ENCODE results near the gene GFOD1. TPM values are rescaled to one million over a fixed set of nuclear protein-coding genes. Genes with fewer than 3 reads are reported as not detected.

GFOD1 gene, protein sequence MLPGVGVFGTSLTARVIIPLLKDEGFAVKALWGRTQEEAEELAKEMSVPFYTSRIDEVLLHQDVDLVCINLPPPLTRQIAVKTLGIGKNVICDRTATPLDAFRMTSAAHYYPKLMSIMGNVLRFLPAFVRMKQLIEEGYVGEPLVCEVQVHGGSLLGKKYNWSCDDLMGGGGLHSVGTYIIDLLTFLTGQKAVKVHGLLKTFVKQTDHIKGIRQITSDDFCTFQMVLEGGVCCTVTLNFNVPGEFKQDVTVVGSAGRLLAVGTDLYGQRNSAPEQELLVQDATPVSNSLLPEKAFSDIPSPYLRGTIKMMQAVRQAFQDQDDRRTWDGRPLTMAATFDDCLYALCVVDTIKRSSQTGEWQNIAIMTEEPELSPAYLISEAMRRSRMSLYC
- polyA plus RNA-seq (ENCODE audit: insufficient read length in 10 of 10): 1 to 10 TPM; 2.1 to 7.5 (median 3.5) TPM
- long read RNA-seq, donor 1, full-length matches to known transcripts: 1 of 1 reads
- long read RNA-seq, donor 1, partial matches to known transcripts: 0 of 1 reads
- long read RNA-seq, donor 1, other reads (novel, unspliced or antisense): 0 of 1 reads
- long read RNA-seq, donor 2: 0 reads
- long read RNA-seq, donor 3: 0 reads
- long read RNA-seq, donor 4: 0 reads
- long read RNA-seq, donor 5, full-length matches to known transcripts: 3 of 3 reads
- long read RNA-seq, donor 5, partial matches to known transcripts: 0 of 3 reads
- long read RNA-seq, donor 5, other reads (novel, unspliced or antisense): 0 of 3 reads
- long read RNA-seq, donor 6, full-length matches to known transcripts: 1 of 16 reads
- long read RNA-seq, donor 6, partial matches to known transcripts: 15 of 16 reads
- long read RNA-seq, donor 6, other reads (novel, unspliced or antisense): 0 of 16 reads
- long read RNA-seq, donor 7, full-length matches to known transcripts: 2 of 2 reads
- long read RNA-seq, donor 7, partial matches to known transcripts: 0 of 2 reads
- long read RNA-seq, donor 7, other reads (novel, unspliced or antisense): 0 of 2 reads
- long read RNA-seq, donor 8, full-length matches to known transcripts: 2 of 2 reads
- long read RNA-seq, donor 8, partial matches to known transcripts: 0 of 2 reads
- long read RNA-seq, donor 8, other reads (novel, unspliced or antisense): 0 of 2 reads
- long read RNA-seq, donor 9: 0 reads

DNA sequence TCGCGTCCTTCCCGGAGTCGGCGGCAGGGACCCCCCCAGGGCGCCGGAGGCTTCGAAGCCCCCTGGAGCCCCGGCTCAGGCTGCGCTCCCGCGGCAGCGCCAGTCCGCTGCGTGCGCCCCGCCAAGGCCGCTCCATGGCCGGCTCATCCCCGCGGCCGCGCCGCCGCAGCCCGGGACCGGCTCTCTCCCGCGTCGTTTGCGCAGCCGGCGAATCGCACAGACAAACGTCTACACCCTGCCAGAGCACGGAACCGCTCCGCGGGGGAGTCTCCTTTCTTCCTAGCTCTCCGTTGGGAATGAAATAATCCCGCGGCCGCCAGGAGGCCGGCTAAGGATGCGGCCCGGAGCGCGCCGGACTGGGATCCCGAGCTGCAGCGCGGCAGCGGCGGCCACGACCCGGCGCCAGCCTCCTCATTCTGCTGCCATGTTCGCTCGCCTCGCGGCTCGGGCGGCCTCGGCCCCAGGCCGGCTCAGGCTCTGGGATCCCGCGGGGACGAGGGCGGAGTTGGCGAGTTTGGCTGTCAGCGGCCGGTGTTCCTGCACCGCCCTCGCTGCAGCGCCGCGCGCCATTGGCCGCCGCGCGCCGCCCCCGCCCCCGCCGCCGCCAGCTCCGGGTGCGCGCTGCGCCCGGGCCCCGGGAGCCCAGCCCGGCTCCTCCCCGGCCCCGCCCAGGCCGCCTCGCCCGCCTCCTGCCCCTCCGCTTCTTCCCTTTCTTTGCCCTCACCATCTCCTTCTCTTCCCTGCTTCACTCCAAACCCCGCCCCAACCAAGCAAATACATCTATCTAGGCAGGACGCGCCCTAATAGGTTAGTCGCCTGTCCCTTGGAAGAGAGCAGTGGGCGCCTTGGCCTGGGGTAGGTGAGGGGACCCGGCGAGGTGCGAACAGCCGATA is at the start of gene GFOD1:
Gene GFOD1 (minus strand): TSS at position 479 of the 893 bp plus-strand sequence. CDS start 710 bp downstream, outside the sequence.
- DNase-seq: peak; percentile 82 to 94 (median 88)

- DNase-seq: no peak
Measured at GRCh38 chr6:13536796-13537526, 49.6 kb upstream of the GFOD1 start.

- no peak for DNase-seq
Measured at GRCh38 chr6:13535306-13535705, 47.9 kb upstream of the GFOD1 start.

DNA sequence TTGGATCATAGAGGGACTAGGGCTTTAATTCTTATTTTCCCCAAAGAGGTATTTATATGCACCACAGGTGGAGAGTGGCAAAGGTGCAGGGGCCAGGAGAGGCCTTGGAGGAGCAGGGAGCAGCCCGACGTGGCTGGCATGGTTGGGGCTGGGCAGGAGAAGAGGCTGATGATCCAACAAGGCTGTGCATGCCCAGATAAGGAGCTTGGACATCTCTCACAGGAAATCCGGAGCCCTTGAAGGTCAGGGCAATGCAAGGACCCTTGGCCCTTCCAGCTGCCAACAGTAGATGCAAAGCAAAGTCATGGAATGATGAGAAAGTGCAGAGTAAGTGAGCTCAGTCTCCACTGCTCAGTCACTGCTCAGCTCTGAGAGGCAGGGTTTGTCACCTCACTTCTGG is 47.1 kb upstream of the GFOD1 start:
- no peak for DNase-seq

DNA sequence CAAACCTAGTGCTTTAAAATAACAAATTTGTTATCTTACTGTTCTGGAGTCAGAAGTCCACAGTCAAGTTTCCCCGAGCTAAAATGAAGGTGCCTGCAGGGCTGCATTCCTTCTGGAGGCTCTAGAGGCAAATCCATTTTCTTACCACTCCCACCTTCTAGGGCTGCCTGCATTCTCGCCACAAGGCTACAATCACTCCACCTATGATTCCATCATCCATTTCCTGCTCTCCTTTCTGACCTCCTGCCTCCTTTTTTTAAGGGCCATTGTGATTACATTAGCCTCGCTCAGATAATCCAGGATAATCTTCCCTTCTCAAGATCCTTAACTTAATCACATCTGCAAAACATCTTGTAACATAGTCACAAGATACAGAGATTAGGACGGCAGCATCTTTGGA is 44.6 kb upstream of the GFOD1 start:
- no peak for DNase-seq

DNA sequence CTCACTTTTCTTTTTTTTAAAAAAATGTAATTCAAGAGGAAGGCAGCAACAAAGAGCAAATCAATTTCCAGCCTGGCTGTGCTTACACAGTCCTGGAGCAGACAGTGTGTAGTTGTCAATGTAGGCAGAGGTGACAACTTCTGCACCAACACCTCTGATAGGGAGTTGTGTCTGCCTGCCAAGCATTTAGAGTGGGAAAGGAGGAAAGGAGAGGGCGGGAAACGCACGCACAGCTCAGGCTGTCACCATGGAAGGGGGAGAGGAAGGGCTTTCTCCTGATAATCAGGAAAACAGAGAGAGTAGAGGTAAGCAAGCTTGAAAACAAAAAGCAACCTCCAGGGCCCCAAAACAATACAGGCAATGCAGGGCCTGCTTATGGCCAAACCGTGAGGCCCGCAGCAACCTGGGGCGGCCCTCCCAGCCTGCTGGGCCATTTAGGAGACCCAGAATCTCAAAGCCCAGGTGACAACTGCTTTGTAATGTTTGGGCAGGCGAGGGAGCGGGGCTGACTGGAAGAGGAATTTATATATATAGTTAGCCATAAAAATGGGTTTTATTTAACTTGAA is 41.5 kb upstream of the GFOD1 start:
- no peak for DNase-seq

- no peak for DNase-seq
Measured at GRCh38 chr6:13528232-13528631, 40.8 kb upstream of the GFOD1 start.

DNA sequence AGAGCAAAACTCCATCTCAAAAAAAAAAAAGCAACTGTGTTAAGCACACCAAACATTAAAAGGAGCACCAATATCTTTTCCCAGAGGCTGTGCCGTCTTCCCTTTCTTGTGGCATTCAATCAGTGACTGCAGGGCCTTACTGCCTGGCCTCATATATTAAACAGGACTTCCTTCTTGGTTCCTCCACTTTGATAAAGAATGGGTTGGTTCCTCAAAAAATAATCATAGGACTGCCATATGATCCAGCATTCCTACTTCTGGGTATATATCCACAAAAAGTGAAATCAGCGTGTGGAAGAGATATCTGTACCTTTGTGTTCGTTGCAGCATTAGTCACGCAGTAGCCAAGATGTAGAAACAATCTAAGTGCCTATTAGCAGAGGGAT is 40.3 kb upstream of the GFOD1 start:
- no peak for DNase-seq

GRCh38 chr6:13526727-13527670 is 39.6 kb upstream of the GFOD1 start:
- DNase-seq: peak in 2 of 3 donors; percentile 16 to 52

GRCh38 chr6:13526357-13526726 is 38.9 kb upstream of the GFOD1 start:
- DNase-seq: no peak

GRCh38 chr6:13524801-13525508 is 37.6 kb upstream of the GFOD1 start:
- DNase-seq: no peak

DNA sequence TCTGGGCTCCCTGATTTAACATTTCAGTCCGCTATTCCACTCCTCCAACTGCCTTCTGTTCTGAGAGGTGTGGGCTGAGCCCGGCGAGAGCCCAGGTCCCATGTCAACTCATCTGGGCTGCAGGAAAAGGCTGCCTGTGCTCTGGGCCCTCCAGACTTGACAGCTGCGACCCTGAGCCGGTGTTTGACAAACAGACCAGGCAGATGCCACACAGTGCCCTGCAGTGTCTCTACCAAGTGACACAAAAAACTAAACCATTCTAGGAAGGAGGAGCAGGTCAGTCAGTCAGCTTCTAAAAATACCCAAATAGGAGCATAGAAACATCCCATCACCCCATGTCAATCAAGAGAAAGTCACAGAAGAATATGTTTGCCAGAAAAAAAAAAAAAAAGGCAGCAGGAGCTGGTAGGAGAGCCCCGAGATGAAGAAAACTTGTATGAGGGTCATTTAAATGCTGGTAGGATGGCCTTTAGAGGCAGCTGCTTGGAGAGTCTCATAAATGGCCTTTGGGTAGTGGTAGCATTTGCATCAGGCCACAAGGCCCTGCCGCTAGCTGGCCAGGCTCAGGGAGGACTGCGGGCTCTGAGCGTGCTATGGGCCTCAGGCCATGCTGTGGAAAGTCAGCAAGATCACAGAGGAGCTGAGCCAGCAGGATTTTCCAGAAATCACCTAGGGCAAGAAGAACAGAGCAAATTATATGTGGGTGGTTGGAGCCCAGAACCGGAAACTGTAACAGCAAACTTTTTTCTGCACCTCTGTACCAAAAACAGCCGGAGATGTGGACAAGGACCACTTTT is 36.6 kb upstream of the GFOD1 start:
- no peak for DNase-seq

- DNase-seq: no peak
Measured at GRCh38 chr6:13522656-13523055, 35.3 kb upstream of the GFOD1 start.

- DNase-seq: no peak
Measured at GRCh38 chr6:13519839-13520238, 32.4 kb upstream of the GFOD1 start.

GRCh38 chr6:13517116-13517515 is 29.7 kb upstream of the GFOD1 start:
- no peak for DNase-seq

DNA sequence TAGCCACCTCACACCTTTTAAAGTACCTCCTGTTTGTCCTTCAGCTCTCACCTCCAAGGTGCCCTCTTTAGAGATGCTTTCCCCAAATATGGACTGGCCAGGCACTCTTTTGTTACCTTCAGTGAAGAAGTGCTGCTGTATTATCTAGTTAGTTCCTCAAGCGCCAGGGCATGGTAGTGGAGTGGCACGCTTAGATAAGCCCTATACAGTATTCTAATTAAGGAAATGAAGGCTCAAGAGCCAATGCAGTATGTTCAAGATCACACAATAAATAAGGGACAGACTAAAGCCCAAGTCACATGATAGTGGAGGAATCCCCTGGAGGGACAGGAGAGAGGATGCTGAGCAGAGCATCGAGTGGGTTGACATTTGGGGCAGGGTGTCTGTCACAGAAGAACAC is 28.5 kb upstream of the GFOD1 start:
- DNase-seq: no peak
